NCI-H2171 (cell line): ENCODE measurements around the gene SLC44A1.
A peak's percentile ranks its signal among the peaks of the same experiment; 100 is the strongest.
"Not testable (repeated sequence)": the region's sequence is repeated elsewhere in the genome, so short reads cannot be mapped to it uniquely, and the experiment has no call there.

Source experiments
- DNase-seq: peaks from one replicate; lab custom pipeline; 2025; lab: John Stamatoyannopoulos, UW

SLC44A1 gene

GRCh38 chr9:105242557-105242956, 1.9 kb upstream of the SLC44A1 start:
- DNase-seq: no peak

DNA sequence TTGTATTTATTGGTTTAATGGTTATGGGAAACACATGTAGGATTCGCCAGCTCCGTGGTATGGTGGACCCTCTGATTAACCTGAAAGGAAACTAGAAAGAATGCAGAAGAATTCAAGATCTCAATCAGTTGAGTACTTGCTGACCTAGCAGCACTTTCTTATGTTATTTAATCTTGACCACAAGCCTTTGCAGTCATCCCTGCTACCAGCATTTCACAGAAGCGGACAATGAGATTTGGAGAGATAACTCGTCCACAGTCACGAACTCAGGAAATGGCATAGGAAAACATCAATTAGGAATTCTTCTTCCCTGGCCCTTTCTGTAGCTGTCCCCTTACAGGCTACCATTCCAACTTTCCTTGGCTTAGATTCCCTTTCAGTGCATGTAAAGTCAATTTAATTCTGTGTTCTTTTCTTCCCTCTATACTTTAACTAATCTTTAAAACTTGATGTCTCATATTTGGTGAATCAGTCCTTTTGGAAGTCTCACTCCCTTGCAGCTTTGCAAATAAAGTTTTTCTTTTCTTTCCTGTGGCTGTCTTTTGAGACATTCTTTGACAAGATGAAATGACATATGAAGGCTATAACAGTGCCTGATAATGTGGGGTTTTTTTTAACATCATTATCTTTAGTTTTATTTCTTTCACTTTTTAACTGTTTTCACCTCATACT, 1.3 kb upstream of the SLC44A1 start:
- no peak for DNase-seq

GRCh38 chr9:105244734-105245028, 230 bp downstream of the SLC44A1 start:
- peak; percentile 76 for DNase-seq

GRCh38 chr9:105245029-105245890, 809 bp downstream of the SLC44A1 start:
- DNase-seq: peak; percentile 73

DNA sequence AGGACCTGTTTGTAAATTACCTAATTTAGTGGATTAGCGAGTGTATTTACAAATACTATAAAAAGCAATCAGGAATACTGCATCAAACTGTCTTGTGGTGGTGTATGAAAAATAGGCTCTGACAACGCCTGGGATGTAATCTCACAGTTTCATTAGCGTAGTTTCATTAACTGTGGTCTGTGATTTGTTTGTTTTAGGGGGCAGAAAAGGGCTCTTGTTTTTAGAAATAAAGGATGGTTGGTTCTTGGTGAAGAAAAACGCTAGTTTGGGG, 1.4 kb downstream of the SLC44A1 start:
- no peak for DNase-seq

DNA sequence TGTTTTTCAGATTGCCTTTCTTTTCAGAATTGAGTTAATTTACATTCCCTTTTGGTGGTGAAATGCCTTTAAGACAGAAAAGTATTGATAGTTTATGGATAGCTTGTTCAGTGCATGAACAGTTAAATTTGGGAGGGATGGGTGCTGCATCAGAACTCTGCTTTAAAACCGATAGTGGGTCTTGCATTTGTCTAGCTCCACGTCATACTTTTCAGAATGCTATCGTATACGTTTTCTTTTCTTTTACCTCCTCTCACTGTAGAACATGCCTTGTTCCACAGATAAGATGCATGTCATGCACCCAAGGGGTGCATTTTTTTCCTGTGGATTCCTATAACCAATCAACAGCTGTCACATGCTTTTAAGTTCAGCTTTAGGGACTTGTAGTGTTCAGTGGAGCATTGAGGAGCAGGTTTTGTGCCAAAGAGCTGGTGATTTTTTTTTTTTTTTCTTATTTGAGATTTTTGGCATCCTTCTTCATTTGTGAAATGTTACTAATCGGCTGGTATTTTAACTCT, 2.3 kb downstream of the SLC44A1 start:
- peak; percentile 69 for DNase-seq

DNA sequence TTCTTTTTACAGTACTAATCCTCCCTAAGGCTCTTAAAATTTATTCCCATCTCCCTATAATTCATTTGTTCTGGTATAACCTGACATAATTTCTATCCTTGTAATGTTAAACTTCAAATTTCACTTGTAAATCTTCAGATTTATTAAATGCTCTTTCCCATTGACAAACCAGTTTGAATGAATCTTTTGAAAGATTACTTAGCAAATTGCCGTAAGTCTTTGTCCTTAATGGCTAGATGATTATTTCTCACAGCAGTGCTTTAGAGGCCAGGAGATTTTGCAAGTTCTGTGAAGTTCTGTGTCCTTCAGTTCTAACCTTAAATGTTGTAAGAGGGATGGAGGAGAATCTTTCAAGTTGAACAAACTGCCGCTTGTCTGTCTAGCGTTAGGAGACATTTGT, 4.2 kb downstream of the SLC44A1 start:
- DNase-seq: no peak

DNA sequence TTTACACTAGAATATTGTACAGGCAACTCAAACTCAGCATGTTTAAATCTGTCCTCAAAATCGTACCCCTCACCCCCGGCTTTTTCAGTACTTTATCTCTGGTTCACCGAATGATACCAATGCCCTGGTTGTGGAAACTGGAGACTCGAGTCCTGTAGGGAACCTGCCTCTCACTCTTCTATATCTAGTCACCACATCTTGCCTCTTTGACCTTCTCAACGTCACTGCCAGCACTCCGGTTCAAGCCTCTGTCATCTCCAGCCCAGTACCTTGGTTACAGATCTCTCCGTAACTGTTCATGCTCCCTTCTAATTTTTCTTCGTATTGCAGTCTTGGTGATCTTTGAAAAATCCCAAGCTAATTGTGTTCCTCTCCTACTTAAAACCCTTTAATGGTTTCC, 6.7 kb downstream of the SLC44A1 start:
- no peak for DNase-seq

DNA sequence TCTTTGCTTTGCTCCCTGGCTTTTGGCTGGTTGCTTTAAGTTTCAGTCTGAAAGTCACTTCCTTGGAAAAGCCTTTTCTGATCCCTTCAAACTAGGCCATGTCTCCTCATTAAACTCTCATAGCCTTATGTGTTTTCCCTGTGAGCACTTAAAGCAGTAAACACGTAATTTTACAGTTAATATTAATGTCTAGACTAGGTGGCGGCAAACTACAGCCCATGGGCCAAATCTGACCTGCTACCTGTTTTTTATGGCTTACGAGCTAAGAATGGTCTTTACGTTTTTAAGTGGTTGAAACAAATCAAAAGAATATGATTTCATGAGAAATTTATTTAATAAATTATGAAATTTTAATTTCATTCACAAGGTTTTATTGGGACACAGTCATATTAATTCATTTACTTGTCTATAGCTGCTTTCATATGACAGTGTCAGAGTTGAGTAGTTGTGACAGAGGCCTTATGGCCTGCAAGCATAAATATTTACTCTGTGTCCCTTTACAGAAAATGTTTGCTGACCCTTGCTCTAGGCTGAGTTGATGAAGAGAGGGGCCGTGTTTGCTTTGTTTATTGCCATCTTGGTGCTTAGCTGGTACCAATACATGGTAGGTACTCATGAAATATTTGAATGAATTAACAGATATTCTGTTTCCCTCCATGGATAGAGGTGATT, 7.4 kb downstream of the SLC44A1 start:
- no peak for DNase-seq

- DNase-seq: no peak
Observed at GRCh38 chr9:105252405-105252756, 7.9 kb downstream of the SLC44A1 start.

DNA sequence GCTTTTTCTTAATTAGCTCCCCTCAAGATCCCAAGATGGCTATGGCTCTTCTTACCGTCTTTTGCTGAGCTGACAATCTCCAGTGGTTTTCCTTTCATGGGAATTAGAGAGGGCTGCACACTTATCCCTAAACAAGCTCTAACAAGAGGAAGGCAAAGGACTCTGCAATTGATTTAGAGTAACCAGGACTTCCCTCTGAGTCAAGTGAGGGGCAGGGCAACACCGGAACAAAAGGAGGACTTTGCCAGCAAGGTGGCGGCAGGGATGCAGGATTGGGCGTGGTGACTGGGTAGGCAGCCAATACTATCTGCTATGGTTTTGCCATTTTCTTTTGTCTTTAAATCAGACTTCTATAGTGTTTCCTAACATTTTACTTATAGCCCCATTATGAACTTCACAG, 9.8 kb downstream of the SLC44A1 start:
- DNase-seq: no peak

DNA sequence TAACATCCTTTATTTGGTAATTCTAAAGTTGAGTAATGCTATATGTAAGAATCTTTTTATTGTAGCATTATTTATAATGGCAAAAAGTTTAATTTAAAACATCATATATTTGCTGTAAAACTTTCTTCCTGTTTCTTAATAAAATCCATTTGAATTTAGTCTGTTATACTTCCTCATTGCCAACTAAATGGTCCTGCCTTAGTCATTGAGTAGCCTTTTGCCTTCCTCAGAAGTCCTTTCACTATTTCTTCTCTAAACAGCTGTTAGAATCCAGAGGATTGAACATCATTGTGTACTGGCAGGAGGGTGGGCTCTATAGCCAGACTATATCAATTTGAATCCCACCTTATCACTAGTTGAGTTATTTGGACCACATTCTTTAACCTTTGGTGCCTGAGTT, 11.0 kb downstream of the SLC44A1 start:
- no peak for DNase-seq

GRCh38 chr9:105256569-105256968, 12.1 kb downstream of the SLC44A1 start:
- not testable (repeated sequence) for DNase-seq

GRCh38 chr9:105257809-105258208, 13.4 kb downstream of the SLC44A1 start:
- no peak for DNase-seq

GRCh38 chr9:105258225-105258737, 13.8 kb downstream of the SLC44A1 start:
- DNase-seq: no peak

DNA sequence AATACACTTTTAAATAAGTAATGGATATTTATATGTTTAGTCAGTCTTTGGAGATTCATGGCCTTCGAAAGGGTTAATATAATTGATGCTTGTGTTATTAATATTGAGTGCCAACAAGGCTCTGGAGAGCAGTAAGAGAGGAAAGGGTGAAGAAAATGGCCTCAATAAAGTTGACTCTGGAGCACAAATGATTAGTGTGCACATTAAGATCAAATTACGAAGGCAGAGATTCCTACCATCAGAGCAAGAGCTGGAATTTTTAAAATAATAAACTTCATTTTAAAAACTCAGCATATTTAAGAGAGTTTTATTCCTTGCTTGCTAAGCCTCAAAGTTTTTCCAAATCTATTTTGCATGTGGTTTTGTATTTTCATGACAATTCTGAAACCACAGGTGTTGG, 14.8 kb downstream of the SLC44A1 start:
- DNase-seq: no peak

DNA sequence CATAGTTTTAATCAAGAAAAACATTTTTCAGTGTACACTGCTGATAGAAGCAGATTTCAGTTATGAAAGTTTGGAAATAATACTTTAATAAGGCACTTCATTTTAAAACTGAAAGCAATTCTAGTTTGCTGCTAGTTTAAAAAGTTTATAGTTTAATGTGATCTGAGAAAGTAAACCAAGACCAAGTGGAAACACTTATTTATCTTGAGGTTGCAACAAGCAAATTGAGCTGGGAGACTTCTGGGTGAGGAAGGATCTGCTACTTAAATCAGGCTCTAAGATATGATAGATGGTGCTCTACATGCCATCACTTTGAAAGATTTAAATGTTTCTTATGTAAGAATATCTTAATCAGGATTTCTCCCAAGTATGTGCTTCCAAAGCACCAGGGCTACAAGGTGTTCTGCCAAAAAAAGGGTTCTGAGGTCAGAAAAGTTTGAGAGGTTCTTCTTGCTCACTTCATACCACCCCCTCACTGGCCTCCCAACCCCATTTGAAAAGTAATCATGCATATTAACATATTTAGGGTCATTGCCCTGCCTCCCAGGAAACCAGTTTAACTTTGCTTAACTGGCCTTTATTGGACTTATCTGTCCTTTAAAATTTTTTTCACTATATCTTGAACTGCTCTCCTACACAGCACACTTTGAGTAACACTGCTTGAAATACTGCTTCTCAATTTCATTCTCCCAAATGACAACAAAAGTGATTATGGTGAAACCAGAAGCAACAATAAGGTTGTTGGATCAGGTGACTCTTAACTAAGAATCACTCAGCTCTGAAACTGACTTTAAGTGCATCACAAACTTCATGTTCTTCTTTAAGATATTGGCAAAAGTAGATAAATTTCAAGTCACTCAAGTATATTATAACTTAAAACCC, 15.5 kb downstream of the SLC44A1 start:
- DNase-seq: no peak

DNA sequence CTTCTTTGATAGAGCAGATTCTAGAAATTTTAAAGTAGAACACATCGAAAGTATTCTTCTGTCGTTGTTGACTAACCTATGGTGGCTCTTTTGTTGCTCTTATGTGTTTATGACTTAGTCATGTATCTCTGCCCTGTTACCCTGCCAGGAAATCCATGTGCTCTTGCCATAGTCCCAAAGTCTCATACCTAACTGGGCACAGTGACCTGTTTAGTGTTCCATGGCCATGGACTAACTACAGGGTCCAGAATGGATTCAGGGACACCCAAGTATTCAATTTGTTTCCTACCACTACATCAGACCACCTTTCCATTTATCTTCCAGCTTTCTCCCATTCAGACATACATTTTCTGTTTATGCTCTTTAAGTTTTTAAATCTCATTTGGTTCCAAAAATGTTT, 18.0 kb downstream of the SLC44A1 start:
- DNase-seq: no peak

- no peak for DNase-seq
Observed at GRCh38 chr9:105264380-105264779, 19.9 kb downstream of the SLC44A1 start.

DNA sequence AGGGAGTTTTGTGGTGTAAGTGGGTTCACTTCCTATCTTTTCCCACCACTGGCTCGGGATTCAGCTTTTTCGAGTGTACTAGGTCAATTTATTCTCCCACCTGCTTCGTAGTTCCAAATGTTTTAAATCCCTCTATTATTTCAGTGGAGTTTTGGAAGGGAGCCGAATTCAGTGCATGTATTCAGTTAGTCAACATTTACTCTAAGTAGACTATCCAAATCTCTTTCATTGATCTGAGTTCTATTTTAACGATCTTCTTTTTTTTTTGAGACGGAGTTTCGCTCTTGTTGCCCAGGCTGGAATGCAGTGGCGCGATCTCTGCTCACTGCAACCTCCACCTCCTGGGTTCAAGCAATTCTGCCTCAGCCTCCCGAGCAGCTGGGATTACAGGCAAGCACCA, 23.8 kb downstream of the SLC44A1 start:
- not testable (repeated sequence) for DNase-seq

- DNase-seq: no peak
Observed at GRCh38 chr9:105269593-105269992, 25.1 kb downstream of the SLC44A1 start.

- DNase-seq: no peak
Observed at GRCh38 chr9:105270711-105271110, 26.3 kb downstream of the SLC44A1 start.
